ENCODE data around the gene PIM1.
"Not testable (repeated sequence)": the region's sequence is repeated elsewhere in the genome, so short reads cannot be mapped to it uniquely, and the experiment has no call there.

The PIM1 gene

DNA sequence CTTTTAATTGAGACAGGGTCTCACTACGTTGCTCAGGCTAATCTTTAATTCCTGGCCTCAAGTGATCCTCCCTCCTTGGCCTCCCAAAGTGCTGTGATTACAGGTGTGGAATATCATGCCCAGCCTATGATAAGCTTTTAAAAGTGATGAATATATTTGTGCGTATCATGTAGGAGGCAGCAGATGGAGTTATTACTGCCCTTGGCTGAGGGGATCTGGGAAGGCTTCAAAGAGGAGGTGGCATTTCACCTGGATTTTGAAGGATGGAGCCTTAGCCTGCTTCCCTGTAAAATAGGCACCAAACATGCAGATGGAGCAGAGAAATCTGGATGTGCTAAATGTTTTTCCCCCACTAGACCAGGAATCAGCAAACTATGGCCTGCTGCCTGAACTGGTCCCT is 10.1 kb downstream of the PIM1 start:
- no peak for DNase-seq
- TF ChIP-seq POLR2A (IDR thresholded peaks at IDR 0.05; ENCODE audit: low read length) (no peak), GATA1 (IDR thresholded peaks at IDR 0.05; ENCODE audit: low read depth, low read length) (no peak)

DNA sequence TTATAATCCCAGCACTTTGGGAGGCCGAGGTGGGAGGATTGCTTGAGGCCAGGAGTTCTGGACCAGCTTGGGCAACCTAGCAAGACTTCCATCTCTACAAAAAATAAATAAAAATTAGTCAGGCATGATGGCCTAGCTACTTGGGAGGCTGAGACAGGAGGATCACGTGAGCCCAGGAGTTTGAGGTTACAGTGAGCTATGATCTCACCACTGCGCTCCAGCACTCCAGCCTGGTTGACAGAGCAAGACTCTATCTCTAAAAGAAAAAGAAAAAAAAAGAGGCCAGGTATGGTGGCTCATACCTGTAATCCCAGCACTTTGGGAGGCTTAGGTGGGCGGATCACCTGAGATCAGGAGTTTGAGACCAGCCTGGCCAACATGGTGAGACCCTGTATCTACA is 10.7 kb downstream of the PIM1 start:
- DNase-seq, result not testable (repeated sequence)

DNA sequence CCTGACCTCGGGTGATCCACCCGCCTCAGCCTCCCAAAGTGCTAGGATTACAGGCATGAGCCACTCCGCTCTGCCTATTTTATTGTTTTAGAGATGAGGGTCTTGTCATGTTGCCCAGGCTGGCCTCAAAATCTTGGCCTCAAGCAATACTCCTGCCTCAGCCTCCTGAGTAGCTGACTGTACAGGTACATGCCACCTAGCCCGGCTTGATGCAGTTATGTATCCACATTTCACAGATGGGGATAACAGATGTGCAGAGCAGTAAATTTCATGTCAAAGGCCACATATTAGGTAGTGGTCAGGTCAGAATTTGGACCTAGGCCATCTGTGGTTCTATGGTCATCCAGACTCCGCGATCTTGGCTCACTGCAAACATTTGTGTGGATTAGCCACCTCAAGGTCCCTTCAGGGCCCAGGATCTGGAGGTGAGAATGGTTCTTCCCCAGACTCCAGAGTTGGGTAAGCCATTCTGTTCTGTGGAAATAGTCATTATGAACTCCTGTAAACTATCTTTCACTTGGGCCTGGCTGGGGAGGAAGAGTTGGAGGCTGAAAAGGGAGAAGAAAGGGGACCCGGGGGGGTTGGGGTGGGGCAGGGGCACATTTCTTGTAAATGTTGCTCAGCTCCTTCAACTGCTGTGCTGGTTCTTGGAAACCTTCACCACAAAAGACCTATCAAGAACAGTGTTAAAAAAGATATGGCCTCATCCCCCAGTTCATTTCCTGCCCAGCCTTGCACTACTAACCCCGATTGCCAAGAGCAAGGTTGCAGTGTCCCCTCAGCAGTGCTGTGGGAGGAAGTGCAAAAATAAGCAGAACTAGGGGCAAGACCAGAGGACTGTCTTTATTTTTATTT is 13.0 kb downstream of the PIM1 start:
- peak; percentile 89 to 94 for DNase-seq
- TF ChIP-seq GATA1 (IDR thresholded peaks at IDR 0.05; ENCODE audit: low read depth, low read length) (no peak), POLR2A (IDR thresholded peaks at IDR 0.05; ENCODE audit: low read length) (peak; percentile 66)

DNA sequence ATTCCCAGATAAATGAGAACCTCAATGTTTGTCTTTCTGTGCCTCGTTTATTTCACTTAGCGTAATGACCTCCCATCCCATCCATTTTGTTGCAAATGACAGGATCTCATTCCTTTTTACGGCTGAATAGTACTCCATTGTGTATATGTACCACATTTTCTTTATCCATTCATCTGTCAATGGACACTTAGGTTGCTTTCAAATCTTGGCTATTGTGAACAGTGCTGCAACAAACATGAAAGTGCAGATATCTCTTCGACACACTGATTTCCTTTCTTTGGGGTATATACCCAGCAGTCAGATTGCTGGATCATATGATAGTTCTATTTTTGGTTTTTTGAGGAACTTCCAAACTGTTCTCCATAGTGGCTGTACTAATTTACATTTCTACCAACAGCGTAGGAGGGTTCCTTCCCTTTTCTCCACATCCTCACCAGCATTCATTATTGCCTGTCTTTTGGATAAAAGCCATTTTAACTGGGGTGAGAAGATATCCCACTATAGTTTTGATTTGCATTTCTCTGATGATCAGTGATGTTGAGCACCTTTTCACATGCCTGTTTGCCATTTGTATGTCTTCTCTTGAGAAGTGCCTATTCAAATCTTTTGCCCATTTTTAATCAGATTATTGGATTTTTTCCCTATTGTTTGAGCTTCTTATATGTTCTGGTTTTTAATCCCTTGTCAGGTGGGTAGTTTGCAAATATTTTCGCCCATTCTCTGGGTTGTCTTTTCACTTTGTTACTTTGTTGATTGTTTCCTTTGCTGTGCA is 16.2 kb downstream of the PIM1 start:
- DNase-seq, result not testable (repeated sequence)

DNA sequence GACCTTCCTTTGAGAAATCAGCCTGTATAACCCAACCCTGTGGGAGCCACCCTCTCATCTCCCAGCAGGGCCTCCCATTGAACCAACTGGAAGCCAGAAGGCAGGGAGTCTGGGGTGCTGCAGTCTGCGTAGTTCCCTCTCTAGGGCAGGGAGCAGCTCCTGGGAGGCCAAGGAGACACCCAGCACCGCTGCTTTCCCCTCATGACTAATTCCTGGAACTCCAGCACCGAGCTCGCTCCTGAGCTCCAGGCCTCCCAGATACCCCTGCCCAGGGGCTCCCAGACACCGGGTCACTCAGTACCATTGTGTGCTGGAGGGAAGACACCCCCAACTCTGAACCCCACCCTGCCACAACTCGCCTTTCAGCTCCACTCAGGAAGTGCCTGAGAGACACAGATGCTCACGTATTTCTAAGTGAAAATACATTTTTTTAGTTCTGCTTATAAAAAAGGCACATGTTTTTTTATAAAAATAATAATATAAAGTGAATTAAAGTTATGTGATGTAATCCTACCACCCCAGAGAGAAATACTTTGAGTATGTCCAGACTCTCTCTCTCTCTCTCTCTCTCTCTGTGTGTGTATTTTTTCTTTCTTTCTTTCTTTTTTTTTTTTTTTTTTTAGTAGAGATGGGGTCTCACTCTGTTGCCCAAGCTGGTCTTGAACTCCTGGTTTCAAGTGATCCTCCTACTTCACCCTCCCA is 17.5 kb downstream of the PIM1 start:
- peak; percentile 64 to 70 for DNase-seq
- TF ChIP-seq GATA1 (IDR thresholded peaks at IDR 0.05; ENCODE audit: low read depth, low read length) (no peak), POLR2A (IDR thresholded peaks at IDR 0.05; ENCODE audit: low read length) (peak; percentile 39)

- TF ChIP-seq POLR2A (IDR thresholded peaks at IDR 0.05; ENCODE audit: low read length), result no peak
- TF ChIP-seq GATA1 (IDR thresholded peaks at IDR 0.05; ENCODE audit: low read depth, low read length), result no peak
- DNase-seq, result no peak
Observed at GRCh38 chr6:37188962-37189510, 19.1 kb downstream of the PIM1 start.

DNA sequence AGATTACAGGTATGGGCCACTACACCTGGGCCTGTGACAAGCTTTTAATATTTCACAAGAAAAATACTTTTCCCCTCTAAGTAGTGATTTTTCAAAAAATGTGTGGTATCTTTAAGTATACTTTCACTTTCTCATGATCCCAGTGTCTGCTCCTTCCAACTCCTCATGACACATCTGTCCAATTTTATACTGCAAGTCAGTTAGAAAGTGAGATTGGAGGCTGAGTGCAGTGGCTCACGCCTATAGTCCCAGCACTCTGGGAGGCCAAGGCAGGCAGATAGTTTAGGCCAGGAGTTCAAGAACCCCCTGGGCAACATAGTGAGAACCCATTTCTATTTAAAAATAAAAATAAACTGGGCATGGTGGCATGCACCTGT is 20.2 kb downstream of the PIM1 start:
- TF ChIP-seq POLR2A (IDR thresholded peaks at IDR 0.05; ENCODE audit: low read length), result no peak
- TF ChIP-seq GATA1 (IDR thresholded peaks at IDR 0.05; ENCODE audit: low read depth, low read length), result no peak

GRCh38 chr6:37192666-37193065 is 22.7 kb downstream of the PIM1 start:
- TF ChIP-seq GATA1 (IDR thresholded peaks at IDR 0.05; ENCODE audit: low read depth, low read length) (no peak), POLR2A (IDR thresholded peaks at IDR 0.05; ENCODE audit: low read length) (no peak)
- no peak for DNase-seq

More for the DNA sequence above, 20.2 kb downstream of the PIM1 start:
- peak; percentile 49 to 50 for DNase-seq

DNA sequence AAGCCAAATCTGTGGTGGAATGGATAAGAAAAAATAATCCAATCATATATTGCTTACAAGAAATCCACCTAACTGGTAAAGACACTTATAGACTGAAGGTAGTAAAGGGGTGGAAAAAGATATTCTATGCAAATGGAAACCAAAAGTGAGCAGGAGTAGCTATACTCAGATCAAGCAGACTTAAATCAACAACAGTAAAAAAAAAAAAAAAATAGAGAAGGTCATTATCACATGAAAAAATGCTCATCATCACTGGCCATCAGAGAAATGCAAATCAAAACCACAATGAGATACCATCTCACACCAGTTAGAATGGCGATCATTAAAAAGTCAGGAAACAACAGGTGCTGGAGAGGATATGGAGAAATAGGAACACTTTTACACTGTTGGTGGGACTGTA is 24.9 kb downstream of the PIM1 start:
- not testable (repeated sequence) for DNase-seq

- DNase-seq, result not testable (repeated sequence)
Observed at GRCh38 chr6:37196451-37196850, 26.5 kb downstream of the PIM1 start.

GRCh38 chr6:37200085-37200484 is 30.1 kb downstream of the PIM1 start:
- TF ChIP-seq POLR2A (IDR thresholded peaks at IDR 0.05; ENCODE audit: low read length) (no peak), GATA1 (IDR thresholded peaks at IDR 0.05; ENCODE audit: low read depth, low read length) (no peak)

DNA sequence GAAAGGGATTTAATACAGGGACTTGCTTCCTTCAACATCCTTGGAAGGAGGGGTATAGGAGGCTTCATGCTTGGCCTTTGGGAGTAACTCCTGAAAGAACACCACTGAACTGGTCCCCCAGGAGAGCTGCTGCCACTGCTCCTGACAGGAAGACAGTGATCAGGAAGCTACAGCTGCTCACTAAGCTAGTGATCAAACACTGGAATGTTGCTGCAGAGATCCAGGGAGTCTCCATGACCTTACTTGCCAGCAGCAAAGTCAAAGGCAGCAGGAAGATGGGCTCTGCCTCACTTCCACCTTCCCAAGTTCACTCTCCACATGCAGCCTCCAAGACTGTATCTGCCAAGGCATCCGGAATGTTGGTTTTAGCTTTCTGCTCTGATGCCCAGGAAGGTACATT is 31.8 kb downstream of the PIM1 start:
- no peak for TF ChIP-seq GATA1 (IDR thresholded peaks at IDR 0.05; ENCODE audit: low read depth, low read length)
- no peak for TF ChIP-seq POLR2A (IDR thresholded peaks at IDR 0.05; ENCODE audit: low read length)

More at GRCh38 chr6:37200085-37200484, 30.1 kb downstream of the PIM1 start:
- DNase-seq, result no peak

DNA sequence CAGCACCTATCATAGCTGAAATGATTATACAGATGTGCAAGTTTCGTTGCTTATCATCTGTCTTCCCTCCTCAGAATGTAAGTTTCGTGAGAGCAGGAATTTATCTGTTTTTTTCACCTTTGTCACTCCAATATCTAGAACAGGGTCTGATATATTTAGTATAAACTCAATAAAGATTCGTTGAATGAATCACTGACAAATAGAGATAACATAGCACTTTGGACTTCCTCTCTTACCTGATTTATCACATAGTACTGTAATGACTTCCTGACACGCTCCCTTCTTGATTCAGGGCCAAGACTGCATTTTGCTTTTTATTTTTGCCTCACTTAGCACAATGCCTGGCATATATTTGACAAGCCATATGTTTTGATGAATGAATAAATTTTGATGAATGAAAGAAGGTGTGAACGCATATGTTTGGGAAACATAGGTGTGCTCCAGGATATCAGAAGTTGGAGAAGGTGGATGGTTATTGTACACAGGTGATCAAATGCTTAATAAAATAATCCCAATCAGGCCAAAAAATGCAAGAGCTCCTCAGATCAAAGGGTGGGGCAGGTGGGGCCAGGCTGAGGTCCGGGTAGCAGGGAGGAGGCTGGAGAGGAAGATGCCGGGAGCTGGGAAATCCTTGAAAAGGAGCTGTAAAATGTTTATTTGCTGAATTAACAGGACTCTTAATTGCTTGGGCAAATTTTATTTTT is 33.0 kb downstream of the PIM1 start:
- no peak for TF ChIP-seq POLR2A (IDR thresholded peaks at IDR 0.05; ENCODE audit: low read length)
- no peak for TF ChIP-seq GATA1 (IDR thresholded peaks at IDR 0.05; ENCODE audit: low read depth, low read length)
- DNase-seq, result no peak

More for the DNA sequence above, 31.8 kb downstream of the PIM1 start:
- DNase-seq, result no peak
